Fibroblast of skin of abdomen (primary cell): ENCODE data around the gene TRAPPC10.

Source experiments
- DNase-seq: peaks from one replicate; pipeline ENCODE4 v3.0.0-alpha.2; 2013

The TRAPPC10 gene

DNA sequence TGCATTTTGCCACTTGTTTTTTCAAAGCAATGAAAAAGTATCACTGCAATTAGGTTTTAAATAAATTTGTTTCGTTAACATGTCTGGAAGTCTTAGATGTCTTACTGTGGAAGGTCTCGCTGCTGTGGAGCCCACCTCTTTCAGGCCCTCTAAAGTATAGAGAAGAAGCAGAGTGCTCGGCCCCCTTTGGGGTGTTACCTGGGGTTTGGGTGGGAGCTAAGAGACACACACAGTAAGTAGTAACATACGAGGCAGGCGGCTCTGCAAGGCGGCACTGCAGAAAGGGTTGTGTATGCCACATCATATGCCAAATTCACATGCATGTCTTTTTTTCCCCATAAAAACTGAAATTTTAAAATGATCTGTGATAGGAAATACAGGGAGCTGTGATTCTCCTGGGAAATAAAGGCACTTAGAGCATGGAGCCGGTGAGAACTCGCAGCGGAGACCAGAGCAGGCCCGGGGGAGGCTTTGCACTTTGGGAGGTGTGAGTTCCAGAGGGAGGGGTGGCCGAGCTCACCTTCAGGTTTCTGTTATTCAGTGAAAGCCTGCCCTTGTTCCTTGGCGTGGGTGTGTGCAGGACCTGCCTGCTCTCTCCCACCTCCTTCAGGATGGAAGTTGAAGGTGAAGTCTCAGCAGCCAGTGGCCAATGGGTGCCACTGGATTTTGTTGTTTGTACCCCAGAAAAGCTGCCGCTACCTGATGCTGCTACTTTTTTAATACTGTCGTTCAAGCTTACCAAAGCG lies 59.4 kb downstream of the TRAPPC10 start:
- DNase-seq, result no peak

DNA sequence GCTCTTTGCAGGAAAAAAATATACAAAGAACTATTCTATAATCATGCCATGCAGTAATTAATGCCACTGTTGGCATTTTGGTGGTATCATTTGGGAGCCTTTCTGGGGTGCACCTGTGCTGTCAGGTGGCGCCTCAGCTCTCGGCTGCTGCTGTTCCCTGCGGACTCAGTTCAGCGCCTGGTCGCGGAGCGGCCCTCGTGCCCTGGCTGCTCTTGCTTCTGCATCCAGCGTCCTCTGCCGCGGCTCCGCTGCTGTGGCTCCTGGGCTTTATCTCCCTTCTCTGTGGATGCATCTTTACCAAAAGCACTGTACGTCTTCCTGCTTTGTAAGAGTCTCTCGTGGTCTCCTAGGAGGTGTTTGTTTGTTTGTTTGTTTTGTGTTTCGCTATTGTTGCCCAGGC lies 60.0 kb downstream of the TRAPPC10 start:
- no peak for DNase-seq

GRCh38 chr21:44074315-44074958 lies 62.3 kb downstream of the TRAPPC10 start:
- no peak for DNase-seq

GRCh38 chr21:44076316-44076715 lies 64.2 kb downstream of the TRAPPC10 start:
- DNase-seq, result no peak

- DNase-seq, result no peak
Observed at GRCh38 chr21:44078411-44078981, 66.4 kb downstream of the TRAPPC10 start.

DNA sequence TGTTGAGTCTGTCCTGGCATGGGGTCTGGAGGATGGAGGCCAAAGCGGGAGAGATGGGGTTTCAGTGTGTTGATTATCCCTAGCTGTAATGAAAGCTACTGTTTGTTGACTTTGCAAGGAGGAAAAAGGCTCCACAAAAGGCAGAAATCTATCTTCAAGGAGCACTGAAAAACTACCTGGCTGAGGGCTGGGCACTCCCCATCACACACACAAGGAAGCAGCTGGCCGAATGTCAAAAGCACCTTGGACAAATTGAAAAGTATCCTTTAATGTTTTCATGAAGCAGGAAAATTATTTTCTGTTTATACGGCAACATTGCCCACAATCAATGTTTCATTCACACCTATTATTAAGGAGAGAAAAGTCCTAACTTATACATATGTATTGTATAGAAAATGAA lies 67.3 kb downstream of the TRAPPC10 start:
- DNase-seq, result no peak

DNA sequence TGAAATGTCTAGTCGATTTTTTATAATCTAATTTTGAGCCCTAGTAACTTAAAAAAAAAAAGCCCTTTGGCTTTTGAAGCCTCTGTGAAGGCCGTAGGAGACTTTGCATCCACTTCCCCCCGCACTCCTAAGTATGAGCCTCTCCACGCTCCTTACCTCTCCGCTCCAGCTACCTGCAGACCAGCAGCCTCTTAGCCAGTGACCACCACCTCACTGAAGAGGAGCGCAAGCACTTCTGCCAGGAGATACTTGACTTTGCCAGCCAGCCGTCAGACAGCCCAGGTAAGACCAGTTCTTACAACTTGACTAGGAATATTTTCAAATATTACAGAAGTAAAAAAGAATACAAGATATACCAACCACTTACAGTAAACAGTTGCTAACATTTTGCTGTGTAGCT lies 67.7 kb downstream of the TRAPPC10 start:
- DNase-seq, result no peak

DNA sequence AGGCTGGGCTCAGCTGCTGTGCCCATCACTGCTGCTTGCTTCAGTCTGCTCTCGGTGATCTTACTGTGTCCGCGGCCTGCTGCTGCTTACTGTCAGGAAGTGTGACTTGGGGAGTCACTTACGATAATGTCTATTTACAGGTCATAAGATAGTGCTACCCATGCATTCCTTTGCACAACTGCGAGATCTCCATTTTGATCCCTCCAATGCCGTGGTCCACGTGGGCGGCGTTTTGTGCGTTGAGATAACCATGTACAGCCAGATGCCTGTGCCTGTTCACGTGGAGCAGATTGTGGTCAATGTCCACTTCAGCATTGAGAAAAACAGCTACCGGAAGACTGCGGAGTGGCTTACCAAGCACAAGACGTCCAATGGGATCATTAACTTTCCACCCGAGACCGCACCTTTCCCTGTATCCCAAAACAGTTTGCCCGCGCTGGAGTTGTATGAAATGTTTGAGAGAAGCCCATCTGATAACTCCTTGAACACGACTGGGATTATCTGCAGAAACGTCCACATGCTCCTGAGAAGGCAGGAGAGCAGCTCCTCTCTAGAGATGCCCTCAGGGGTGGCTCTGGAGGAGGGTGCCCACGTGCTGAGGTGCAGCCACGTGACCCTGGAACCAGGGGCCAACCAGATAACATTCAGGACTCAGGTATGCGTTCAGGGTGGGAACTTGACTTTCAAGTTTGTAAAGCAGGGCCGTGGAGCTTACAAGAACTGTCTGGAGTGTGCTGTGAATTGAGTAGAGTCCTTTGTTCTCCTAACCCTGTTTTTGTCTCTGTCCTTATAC lies 70.7 kb downstream of the TRAPPC10 start:
- no peak for DNase-seq

- no peak for DNase-seq
Observed at GRCh38 chr21:44083631-44084291, 71.7 kb downstream of the TRAPPC10 start.

- DNase-seq, result no peak
Observed at GRCh38 chr21:44084496-44085241, 72.6 kb downstream of the TRAPPC10 start.

- DNase-seq, result no peak
Observed at GRCh38 chr21:44085491-44086321, 73.6 kb downstream of the TRAPPC10 start.

DNA sequence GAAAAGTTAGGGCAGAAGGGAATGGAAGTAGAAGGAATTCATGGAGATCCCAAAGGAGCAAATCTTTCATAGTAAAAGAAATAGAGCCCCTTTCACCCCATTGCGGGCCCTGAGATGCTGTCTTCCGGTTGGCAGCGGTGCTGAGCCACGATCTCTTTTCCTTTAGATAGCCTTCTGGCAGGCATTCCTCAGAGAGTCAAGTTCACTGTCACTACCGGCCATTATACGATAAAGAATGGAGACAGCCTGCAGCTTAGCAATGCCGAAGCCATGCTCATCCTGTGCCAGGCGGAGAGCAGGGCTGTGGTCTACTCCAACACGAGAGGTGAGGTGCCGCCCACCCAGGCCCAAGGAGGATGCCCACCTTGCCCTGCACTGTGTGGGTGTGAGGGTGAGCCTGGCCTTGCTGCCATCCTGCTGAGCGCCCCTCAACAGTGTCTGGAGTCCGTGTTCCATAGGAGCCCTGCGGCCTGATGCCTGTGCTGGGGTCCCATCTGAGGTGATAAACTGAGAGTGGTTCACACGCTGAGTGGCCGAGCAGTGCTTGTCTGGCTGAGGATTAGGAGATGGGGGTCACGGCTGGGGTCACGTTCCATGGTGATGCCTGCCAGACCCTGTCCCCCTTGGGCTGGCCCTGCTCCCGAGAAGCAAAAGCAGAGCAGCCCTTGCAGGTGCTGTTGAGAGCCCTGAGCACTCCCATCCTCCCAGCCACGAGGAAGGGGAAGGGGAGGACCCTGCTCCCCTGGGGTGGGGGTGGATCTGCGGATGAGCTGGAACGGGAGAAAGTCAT lies 74.7 kb downstream of the TRAPPC10 start:
- no peak for DNase-seq

DNA sequence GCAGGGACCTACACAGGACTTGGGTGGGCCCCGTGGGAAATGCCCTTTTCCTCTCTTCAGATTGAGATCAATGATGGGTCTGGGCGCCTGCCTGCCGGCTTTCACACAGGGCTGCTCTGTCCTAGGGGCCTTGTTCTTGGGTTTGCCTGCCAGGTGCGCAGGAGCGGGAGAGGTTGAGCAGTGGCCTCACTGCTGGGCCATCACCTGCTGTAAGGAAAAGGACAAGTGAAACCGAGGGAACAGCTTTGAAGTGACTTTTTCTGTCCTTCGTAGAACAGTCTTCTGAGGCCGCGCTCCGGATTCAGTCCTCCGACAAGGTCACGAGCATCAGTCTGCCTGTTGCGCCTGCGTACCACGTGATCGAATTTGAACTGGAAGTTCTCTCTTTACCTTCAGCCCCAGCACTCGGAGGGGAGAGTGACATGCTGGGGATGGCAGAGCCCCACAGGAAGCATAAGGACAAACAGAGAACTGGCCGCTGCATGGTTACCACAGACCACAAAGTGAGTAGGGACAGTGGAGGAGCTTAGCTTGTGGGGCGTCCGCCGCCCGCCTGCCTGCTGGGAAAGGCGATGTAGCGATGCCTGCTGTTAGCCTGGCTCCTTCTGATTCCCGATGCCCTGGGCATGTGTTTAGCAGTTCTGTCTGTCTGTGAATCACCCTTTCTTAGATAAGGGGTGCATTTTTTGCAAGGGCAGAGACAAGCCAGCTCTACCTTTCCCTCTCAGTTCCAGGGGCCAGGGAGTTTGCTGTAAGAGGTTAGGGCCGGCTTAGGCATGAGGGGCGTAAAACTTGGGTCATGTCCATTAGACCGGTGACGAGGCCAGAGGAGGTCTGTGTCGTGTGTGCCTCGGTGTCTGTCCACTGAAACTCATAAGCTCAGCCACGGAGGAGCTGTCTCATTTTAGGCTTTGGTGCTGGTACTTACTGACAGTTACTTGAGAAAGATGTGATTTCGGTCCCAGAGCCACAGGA lies 75.6 kb downstream of the TRAPPC10 start:
- no peak for DNase-seq

- no peak for DNase-seq
Observed at GRCh38 chr21:44088401-44088780, 76.3 kb downstream of the TRAPPC10 start.

GRCh38 chr21:44089001-44089911 lies 77.1 kb downstream of the TRAPPC10 start:
- DNase-seq, result no peak

GRCh38 chr21:44090325-44090724 lies 78.2 kb downstream of the TRAPPC10 start:
- no peak for DNase-seq

DNA sequence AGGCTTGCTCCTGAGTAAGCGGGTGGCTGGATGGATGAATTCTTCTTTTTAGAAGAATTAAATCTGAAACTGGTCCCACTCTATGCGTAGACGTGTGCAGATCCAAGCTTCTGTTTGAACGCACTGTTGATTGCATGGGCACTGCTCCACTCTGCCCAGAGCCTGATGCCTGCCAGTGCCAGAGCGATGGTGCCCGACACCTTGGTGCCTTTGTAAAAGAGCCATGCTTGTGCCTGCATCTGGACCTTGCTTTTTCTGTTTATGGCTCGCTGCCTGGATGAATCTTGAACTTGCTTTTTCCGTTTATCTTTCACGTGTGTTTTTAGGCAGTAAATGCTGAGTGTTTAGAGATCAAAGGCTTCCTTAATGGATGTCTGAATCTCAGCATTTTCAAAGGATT lies 80.1 kb downstream of the TRAPPC10 start:
- DNase-seq, result no peak

DNA sequence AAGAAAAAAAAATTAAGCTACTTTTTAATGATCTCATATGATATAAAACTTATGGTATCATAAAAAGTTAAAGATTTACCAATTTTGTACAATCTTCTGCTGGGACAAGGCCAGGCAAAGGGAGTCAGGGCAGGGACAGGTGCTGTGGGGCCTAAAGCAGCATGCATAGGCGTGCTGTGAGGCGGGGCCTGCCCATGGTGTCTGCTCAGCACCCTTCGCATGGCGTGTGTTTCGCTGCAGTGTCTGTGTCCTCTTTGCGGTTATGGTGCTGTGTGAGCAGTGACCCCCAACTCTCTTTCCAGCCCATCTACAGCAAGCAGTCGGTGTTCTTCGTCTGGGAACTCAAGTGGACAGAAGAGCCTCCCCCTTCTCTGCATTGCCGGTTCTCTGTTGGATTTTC lies 81.7 kb downstream of the TRAPPC10 start:
- DNase-seq, result no peak
